ENCODE results near the gene TDRD10.

The TDRD10 gene

GRCh38 chr1:154578058-154578418, 76.0 kb downstream of the TDRD10 start:
- Histone ChIP-seq H3K4me1 (ENCODE audit: low read length) (peaks cover 12% of the 10 kb centered on the region; the same call in 1 of the 2 replicates), H3K36me3 (replicated peaks; ENCODE audit: insufficient read depth, low read length) (peaks cover 18% of the 10 kb centered on the region), H3K9me3 (replicated peaks; ENCODE audit: insufficient read depth, low read length) (no peaks in the 10 kb centered on the region), H3K27me3 (replicated peaks; ENCODE audit: insufficient read depth, low read length) (no peaks in the 10 kb centered on the region), H3K79me2 (ENCODE audit: low read length) (0 out of 2 replicates have a peak, but pooled peaks cover 4% of the 10 kb centered on the region), H4K20me1 (ENCODE audit: insufficient read depth, low read length) (no peaks in the 10 kb centered on the region), H3K9me2 (replicated peaks; ENCODE audit: insufficient read depth, low read length) (no peaks in the 10 kb centered on the region), H3K9ac (ENCODE audit: low read length) (no peak overlapping the region), H3F3A (ENCODE audit: insufficient read depth, low read length) (peaks cover 5% of the 10 kb centered on the region; the same call in 1 of the 2 replicates), H3K27ac (ENCODE audit: low read length) (no peak overlapping the region), H3K4me3 (ENCODE audit: low read length) (no peak overlapping the region), H3K4me2 (ENCODE audit: low read depth, low read length) (no peak overlapping the region), H2AFZ (ENCODE audit: low read length) (no peak overlapping the region)
- no peak for DNase-seq
- TF ChIP-seq CTCF (IDR thresholded peaks at IDR 0.05; ENCODE audit: low read length): no peak
- TF ChIP-seq EZH2phosphoT487 (IDR thresholded peaks at IDR 0.05; ENCODE audit: low read length): no peak
- no peak for TF ChIP-seq EZH2 (optimal IDR thresholded peaks at IDR 0.05; ENCODE audit: low read depth, low read length)

GRCh38 chr1:154579374-154579773, 77.4 kb downstream of the TDRD10 start:
- Histone ChIP-seq H3K9ac (ENCODE audit: low read length) (no peak overlapping the region), H3K79me2 (ENCODE audit: low read length) (0 out of 2 replicates have a peak, but pooled peaks cover 6% of the 10 kb centered on the region), H3K4me3 (ENCODE audit: low read length) (no peak overlapping the region), H4K20me1 (ENCODE audit: insufficient read depth, low read length) (no peaks in the 10 kb centered on the region), H3K27me3 (replicated peaks; ENCODE audit: insufficient read depth, low read length) (no peaks in the 10 kb centered on the region), H3K4me1 (ENCODE audit: low read length) (peaks cover 25% of the 10 kb centered on the region), H3K4me2 (ENCODE audit: low read depth, low read length) (no peak overlapping the region), H3F3A (ENCODE audit: insufficient read depth, low read length) (peaks cover 12% of the 10 kb centered on the region), H3K27ac (ENCODE audit: low read length) (no peak overlapping the region), H3K36me3 (replicated peaks; ENCODE audit: insufficient read depth, low read length) (peaks cover 26% of the 10 kb centered on the region), H2AFZ (ENCODE audit: low read length) (no peak overlapping the region), H3K9me2 (replicated peaks; ENCODE audit: insufficient read depth, low read length) (no peaks in the 10 kb centered on the region), H3K9me3 (replicated peaks; ENCODE audit: insufficient read depth, low read length) (no peaks in the 10 kb centered on the region)
- DNase-seq: no peak
- TF ChIP-seq EZH2phosphoT487 (IDR thresholded peaks at IDR 0.05; ENCODE audit: low read length): no peak
- no peak for TF ChIP-seq CTCF (IDR thresholded peaks at IDR 0.05; ENCODE audit: low read length)
- TF ChIP-seq EZH2 (optimal IDR thresholded peaks at IDR 0.05; ENCODE audit: low read depth, low read length): no peak

- H3K4me2 ChIP-seq (ENCODE audit: low read depth, low read length): no peak overlapping the region
- TF ChIP-seq CTCF (IDR thresholded peaks at IDR 0.05; ENCODE audit: low read length) (no peak), EZH2phosphoT487 (IDR thresholded peaks at IDR 0.05; ENCODE audit: low read length) (no peak), EZH2 (optimal IDR thresholded peaks at IDR 0.05; ENCODE audit: low read depth, low read length) (no peak)
- H3K27me3 ChIP-seq (replicated peaks; ENCODE audit: insufficient read depth, low read length): no peaks in the 10 kb centered on the region
- DNase-seq: no peak
- H3K9me2 ChIP-seq (replicated peaks; ENCODE audit: insufficient read depth, low read length): no peaks in the 10 kb centered on the region
- no peak overlapping the region for H3K4me3 ChIP-seq (ENCODE audit: low read length)
- H3K79me2 ChIP-seq (ENCODE audit: low read length): 0 out of 2 replicates have a peak, but pooled peaks cover 6% of the 10 kb centered on the region
- H2AFZ ChIP-seq (ENCODE audit: low read length): no peak overlapping the region
- H3K9me3 ChIP-seq (replicated peaks; ENCODE audit: insufficient read depth, low read length): no peaks in the 10 kb centered on the region
- no peak overlapping the region for H3K27ac ChIP-seq (ENCODE audit: low read length)
- peaks cover 44% of the 10 kb centered on the region for H3K4me1 ChIP-seq (ENCODE audit: low read length)
- H4K20me1 ChIP-seq (ENCODE audit: insufficient read depth, low read length): no peaks in the 10 kb centered on the region
- H3K9ac ChIP-seq (ENCODE audit: low read length): no peak overlapping the region
- peaks cover 47% of the 10 kb centered on the region for H3K36me3 ChIP-seq (replicated peaks; ENCODE audit: insufficient read depth, low read length)
- H3F3A ChIP-seq (ENCODE audit: insufficient read depth, low read length): peaks cover 25% of the 10 kb centered on the region
These were observed 79.7 kb downstream of the TDRD10 start for GRCh38 chr1:154581766-154582165.

Measured in MM.1S (cell line).